Measurements from ENCODE around the gene ECHDC1. TPM values are rescaled to one million over a fixed set of nuclear protein-coding genes. Genes with fewer than 3 reads are reported as not detected.
A peak's percentile ranks its signal among the peaks of the same experiment; 100 is the strongest.

Gene ECHDC1
- total RNA-seq, 4 donors from 2014 or later, result 55.4 to 149 (median 71.5) TPM

GRCh38 chr6:127349980-127350379, 6.6 kb upstream of the ECHDC1 start:
- TF ChIP-seq POLR2A (IDR thresholded peaks at IDR 0.05) (no peak), CTCF (IDR thresholded peaks at IDR 0.05) (no peak)
- Histone ChIP-seq H3K27ac (no peak overlapping the region), H3K27me3 (no peaks in the 10 kb centered on the region), H3K36me3 (no peaks in the 10 kb centered on the region), H3K9me3 (no peaks in the 10 kb centered on the region), H3K4me1 (no peaks in the 10 kb centered on the region), H3K4me3 (replicated peaks in 1 of 3) (no peak overlapping the region)
- intact Hi-C loops (cut with DNase I), result no loop called here
- 94 to 98% methylated on average over 2 of the region's 2 CpGs for WGBS, 2 donors
- DNase-seq, result no peak

DNA sequence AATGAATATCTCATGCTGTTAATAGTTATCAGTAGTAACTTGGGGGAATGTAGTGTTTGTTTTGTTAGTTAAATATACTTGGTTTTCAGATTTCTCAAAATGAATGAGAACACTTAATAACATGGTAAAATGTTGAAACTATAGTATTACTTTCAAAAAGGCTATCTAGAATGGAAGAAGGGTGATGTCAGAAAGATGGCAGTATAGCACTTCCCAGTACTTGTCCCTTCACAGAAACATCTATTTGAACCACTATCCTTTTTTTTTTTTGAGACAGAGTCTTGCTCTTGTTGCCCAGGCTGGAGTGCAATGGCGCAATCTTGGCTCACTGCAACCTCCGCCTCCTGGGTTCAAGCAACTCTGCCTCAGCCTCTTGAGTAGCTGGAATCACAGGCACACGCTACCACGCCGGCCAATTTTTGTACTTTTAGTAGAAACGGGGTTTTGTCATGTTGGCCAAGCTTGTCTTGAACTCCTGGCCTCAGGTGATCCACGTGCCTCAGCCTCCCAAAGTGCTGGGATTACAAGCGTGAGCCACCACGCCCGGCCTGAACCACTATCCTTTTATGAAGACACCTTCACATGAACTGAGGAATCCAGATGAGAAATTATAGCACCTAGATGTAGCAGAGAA, 4.7 kb upstream of the ECHDC1 start:
- TF ChIP-seq CTCF (IDR thresholded peaks at IDR 0.05) (no peak), POLR2A (IDR thresholded peaks at IDR 0.05) (no peak)
- Histone ChIP-seq H3K4me1 (peaks cover 5 to 6% of the 10 kb centered on the region in 2 donors), H3K36me3 (no peaks in the 10 kb centered on the region), H3K9me3 (no peaks in the 10 kb centered on the region), H3K27me3 (no peaks in the 10 kb centered on the region), H3K27ac (peak overlapping the region in 1 of 3 donors; percentile 6), H3K4me3 (replicated peaks in 1 of 3) (no peak overlapping the region)
- 93% methylated on average over 10 of the region's 10 CpGs for WGBS, 2 donors
- no peak for DNase-seq
- intact Hi-C loops (cut with DNase I), result no loop called here

GRCh38 chr6:127347178-127347577, 3.8 kb upstream of the ECHDC1 start:
- intact Hi-C loops (cut with DNase I), result no loop called here
- Histone ChIP-seq H3K36me3 (no peaks in the 10 kb centered on the region), H3K27me3 (no peaks in the 10 kb centered on the region), H3K9me3 (no peaks in the 10 kb centered on the region), H3K4me3 (replicated peaks in 1 of 3) (no peak overlapping the region), H3K27ac (peak overlapping the region in 1 of 3 donors; percentile 6), H3K4me1 (peaks cover 5 to 6% of the 10 kb centered on the region in 2 donors)
- DNase-seq, result no peak
- WGBS, 2 donors, result 44 to 64% methylated on average over 2 of the region's 2 CpGs
- TF ChIP-seq POLR2A (IDR thresholded peaks at IDR 0.05) (no peak), CTCF (IDR thresholded peaks at IDR 0.05) (no peak)

- Histone ChIP-seq H3K27me3 (no peaks in the 10 kb centered on the region), H3K4me3 (replicated peaks in 1 of 3) (no peak overlapping the region), H3K4me1 (peaks cover 21 to 22% of the 10 kb centered on the region in 2 donors), H3K36me3 (no peaks in the 10 kb centered on the region), H3K27ac (no peak overlapping the region), H3K9me3 (no peaks in the 10 kb centered on the region)
- intact Hi-C loops (cut with DNase I), result no loop called here
- DNase-seq, result no peak
- no peak for TF ChIP-seq POLR2A (IDR thresholded peaks at IDR 0.05)
- no peak for TF ChIP-seq CTCF (IDR thresholded peaks at IDR 0.05)
These were observed 2.1 kb upstream of the ECHDC1 start for GRCh38 chr6:127345521-127345920.

DNA sequence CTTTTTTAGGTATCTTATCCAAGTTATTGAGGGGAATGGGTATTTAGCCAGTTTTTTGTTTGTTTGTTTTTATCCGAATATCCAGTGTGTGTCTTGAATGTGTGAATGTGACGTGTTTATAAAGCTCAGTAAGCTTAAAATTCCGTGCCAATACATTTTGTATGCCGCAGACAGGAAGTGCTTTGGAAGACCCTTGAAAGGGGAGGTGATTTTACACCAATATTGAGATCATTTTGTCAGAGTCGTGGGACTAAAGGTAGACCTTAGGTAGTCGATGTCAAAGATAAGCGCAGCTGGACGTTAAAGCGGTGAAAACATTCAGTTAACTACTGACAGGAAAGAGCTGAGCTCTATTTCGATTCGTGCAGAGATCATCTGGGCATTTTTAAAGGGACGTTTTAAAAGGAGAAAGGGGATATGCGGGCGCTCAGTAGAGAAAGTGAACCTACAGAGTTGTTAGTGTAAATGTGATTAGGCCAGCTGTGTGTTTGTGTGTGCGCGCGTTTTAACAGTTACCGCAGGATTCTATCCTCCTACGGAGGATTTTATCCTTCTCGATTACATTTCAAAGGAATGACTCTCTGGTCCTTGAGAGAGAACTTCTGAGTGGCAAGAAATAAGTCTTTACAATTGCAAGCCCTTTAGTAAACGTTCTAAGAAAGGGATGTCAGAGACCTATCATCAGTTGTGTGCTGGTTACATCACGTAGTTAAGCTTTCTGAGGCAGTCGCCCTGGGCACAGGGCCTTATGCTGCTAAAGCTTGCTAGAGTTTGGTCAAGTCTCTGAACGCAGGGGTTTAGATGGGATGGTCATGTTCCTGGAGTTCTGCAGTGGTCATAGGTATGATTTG, 625 bp upstream of the ECHDC1 start:
- WGBS, 2 donors, result 10 to 12% methylated on average over 24 of the region's 24 CpGs

More for the DNA sequence above, 625 bp upstream of the ECHDC1 start:
- Histone ChIP-seq H3K4me3 (replicated peaks in 1 of 3) (peak overlapping the region in 2 of 3 donors; percentile 51 to 61), H3K27ac (peak overlapping the region in 2 of 3 donors; percentile 66 to 76), H3K36me3 (no peaks in the 10 kb centered on the region), H3K9me3 (no peaks in the 10 kb centered on the region), H3K4me1 (peaks cover 26 to 27% of the 10 kb centered on the region in 2 donors), H3K27me3 (no peaks in the 10 kb centered on the region)
- TF ChIP-seq POLR2A (IDR thresholded peaks at IDR 0.05) (no peak), CTCF (IDR thresholded peaks at IDR 0.05) (no peak)
- no peak for DNase-seq
- intact Hi-C loops (cut with DNase I), result no loop called here
